Common myeloid progenitor, CD34-positive (primary cell): ENCODE measurements around the gene MEMO1.
A peak's percentile ranks its signal among the peaks of the same experiment; 100 is the strongest.

ENCODE experiments used
- CTCF ChIA-PET: fragments of 350-600 bp; sonication (Branson Sonifier 250); formaldehyde crosslinking; loops from one replicate; lab custom pipeline; 2021; ENCODE audit warnings: antibody characterized with exemption; lab: Charles Lee
- POLR2A ChIA-PET: fragments of 350-600 bp; sonication (Branson Sonifier 250); formaldehyde crosslinking; loops from one replicate; lab custom pipeline; 2021; ENCODE audit warnings: antibody characterized with exemption; lab: Charles Lee
- DNase-seq, 3 donors: peaks; one replicate each; pipeline versions ENCODE4 v3.0.0 to v3.0.0-alpha.2; 2013
- H3K27ac ChIP-seq, 2 experiments: 1 replicate in 1 of 2; 2 replicates in 1 of 2; pipeline ENCODE4 v1.7.0; 2013; ENCODE audit warnings: inconsistent platforms in 2 of 2, low read length in 2 of 2, mild to moderate bottlenecking in 2 of 2, low read depth in 1 of 2, moderate library complexity in 1 of 2; ENCODE audit not compliant: severe bottlenecking in 2 of 2, insufficient read depth in 1 of 2, poor library complexity in 1 of 2
- H3K27me3 ChIP-seq, 5 experiments: replicated peaks in 2 of 5; 1 replicate in 3 of 5; 2 replicates in 2 of 5; pipeline versions ENCODE4 v1.6.1 to v1.7.0; 2013; ENCODE audit warnings: low read length in 4 of 5, mild to moderate bottlenecking in 2 of 5, moderate library complexity in 2 of 5, inconsistent platforms in 1 of 5; ENCODE audit not compliant: insufficient read depth in 5 of 5, control insufficient read depth in 4 of 5
- H3K36me3 ChIP-seq, 4 experiments: 1 replicate in 2 of 4; 2 replicates in 2 of 4; pipeline versions ENCODE4 v1.6.1 to v1.7.0; 2013; ENCODE audit warnings: low read length in 3 of 4, control low read depth in 1 of 4, mild to moderate bottlenecking in 1 of 4; ENCODE audit not compliant: control insufficient read depth in 4 of 4, insufficient read depth in 4 of 4
- H3K4me1 ChIP-seq, 4 experiments: 1 replicate in 3 of 4; 2 replicates in 1 of 4; pipeline versions ENCODE4 v1.6.1 to v1.7.1; 2013; ENCODE audit warnings: low read length in 3 of 4, mild to moderate bottlenecking in 3 of 4, control low read depth in 1 of 4, inconsistent platforms in 1 of 4, moderate library complexity in 1 of 4; ENCODE audit not compliant: control insufficient read depth in 4 of 4, insufficient read depth in 4 of 4; ENCODE audit errors: control extremely low read depth in 1 of 4
- H3K4me3 ChIP-seq, 7 experiments: 1 replicate in 4 of 7; 2 replicates in 3 of 7; pipeline versions ENCODE4 v1.5.1 to v1.7.0; 2013; ENCODE audit warnings: mild to moderate bottlenecking in 7 of 7, low read length in 6 of 7, moderate library complexity in 6 of 7, inconsistent platforms in 2 of 7, low read depth in 2 of 7, control low read depth in 1 of 7; ENCODE audit not compliant: insufficient read depth in 4 of 7, control insufficient read depth in 1 of 7; ENCODE audit errors: extremely low read depth in 1 of 7
- H3K9me3 ChIP-seq, 5 experiments: 1 replicate in 4 of 5; 2 replicates in 1 of 5; pipeline versions ENCODE4 v1.6.1 to v1.7.1; 2013; ENCODE audit warnings: low read length in 4 of 5, mild to moderate bottlenecking in 2 of 5, inconsistent platforms in 1 of 5, low read depth in 1 of 5, moderate library complexity in 1 of 5; ENCODE audit not compliant: control insufficient read depth in 4 of 5, insufficient read depth in 2 of 5; ENCODE audit errors: control extremely low read depth in 1 of 5
- WGBS: methylation state at CpG from one replicate; pipeline ENCODE4 v1.1.5; 2013; ENCODE audit not compliant: insufficient coverage; 5-methylcytosine and 5-hydroxymethylcytosine counted together

The MEMO1 gene

GRCh38 chr2:31889044-31889443 lies 121.8 kb downstream of the MEMO1 start:
- H3K27ac ChIP-seq, result no peak overlapping the region

DNA sequence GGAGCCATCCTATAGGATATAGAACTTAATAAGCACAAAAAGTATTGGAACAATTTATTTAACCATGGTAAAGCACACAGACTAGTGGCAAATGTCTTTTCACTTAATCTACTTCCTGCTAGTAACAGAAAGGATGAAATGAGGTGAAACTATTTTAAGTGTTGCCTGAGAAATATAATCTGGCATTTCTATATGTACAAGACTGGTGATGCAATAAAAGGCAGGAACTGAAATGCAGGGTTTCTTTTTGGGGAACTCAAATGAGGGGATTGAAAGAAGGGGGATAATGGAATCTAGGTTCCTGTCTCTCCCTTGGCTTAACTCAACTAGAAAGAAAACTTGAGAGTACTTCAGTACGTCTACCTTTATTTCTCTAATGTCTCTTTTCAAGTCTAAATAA lies 122.3 kb downstream of the MEMO1 start:
- POLR2A ChIA-PET, result no interaction called here
- no peaks in the 10 kb centered on the region for H3K27me3 ChIP-seq
- H3K36me3 ChIP-seq, result peaks cover 0 to 12% (median 8%) of the 10 kb centered on the region in 4 experiments
- no peak overlapping the region for H3K4me3 ChIP-seq
- DNase-seq, result peak in 2 of 3 donors; percentile 28 to 40
- CTCF ChIA-PET, result no interaction called here
- no CpG with 5 or more reads among the region's 1 CpG for WGBS
- no peaks in the 10 kb centered on the region for H3K9me3 ChIP-seq
- H3K27ac ChIP-seq, result no peak overlapping the region
- H3K4me1 ChIP-seq, result peaks cover 3 to 34% (median 13%) of the 10 kb centered on the region in 4 experiments

More at GRCh38 chr2:31889044-31889443, 121.8 kb downstream of the MEMO1 start:
- DNase-seq, result no peak
- Histone ChIP-seq H3K27me3 (no peaks in the 10 kb centered on the region), H3K36me3 (peaks cover 0 to 12% (median 8%) of the 10 kb centered on the region in 4 experiments), H3K4me1 (peaks cover 3 to 39% (median 15%) of the 10 kb centered on the region in 4 experiments), H3K9me3 (no peaks in the 10 kb centered on the region), H3K4me3 (no peak overlapping the region)
- ChIA-PET CTCF (interaction anchor here (0.6 to 1.8 kb wide), 2 partner anchors 10 to 256 kb away, joined by 3 to 4 read pairs; no protein-coding TSS in a partner anchor), POLR2A (no interaction called here)

DNA sequence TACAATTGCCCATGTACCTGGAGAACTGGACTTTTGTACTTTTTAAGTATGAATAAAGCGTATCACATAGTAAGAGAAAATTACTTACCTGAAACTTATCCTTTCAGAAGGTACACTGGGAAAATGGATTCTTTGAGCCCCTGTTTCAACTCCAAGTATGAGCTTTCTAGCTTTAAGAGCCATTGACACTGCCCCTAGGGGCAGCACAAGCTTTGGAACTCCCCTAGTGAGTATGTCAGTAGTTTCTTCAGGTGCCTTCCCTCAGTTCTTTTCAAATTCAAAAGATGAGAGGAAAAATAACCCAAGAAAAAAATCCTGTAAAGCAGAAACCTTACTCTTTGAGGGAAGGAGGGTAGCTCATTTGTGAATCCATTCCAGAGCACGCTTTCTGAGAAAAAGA lies 124.1 kb downstream of the MEMO1 start:
- no CpG with 5 or more reads among the region's 2 CpGs for WGBS
- no peaks in the 10 kb centered on the region for H3K9me3 ChIP-seq
- H3K27ac ChIP-seq, result no peak overlapping the region
- H3K4me3 ChIP-seq, result no peak overlapping the region
- H3K27me3 ChIP-seq, result no peaks in the 10 kb centered on the region
- CTCF ChIA-PET, result interaction anchor here (0.7 to 1.8 kb wide), 8 partner anchors 11 to 279 kb away, joined by 3 to 5 read pairs (median 3); partner anchors contain the start of genes MEMO1 and SLC30A6
- POLR2A ChIA-PET, result interaction anchor here (0.6 kb wide), 1 partner anchor 1591 kb away, joined by 3 read pairs; no protein-coding TSS in a partner anchor
- H3K4me1 ChIP-seq, result peaks cover 3 to 19% (median 7%) of the 10 kb centered on the region in 4 experiments
- H3K36me3 ChIP-seq, result peaks cover 0 to 12% (median 10%) of the 10 kb centered on the region in 4 experiments
- peak; percentile 42 to 66 (median 64) for DNase-seq

DNA sequence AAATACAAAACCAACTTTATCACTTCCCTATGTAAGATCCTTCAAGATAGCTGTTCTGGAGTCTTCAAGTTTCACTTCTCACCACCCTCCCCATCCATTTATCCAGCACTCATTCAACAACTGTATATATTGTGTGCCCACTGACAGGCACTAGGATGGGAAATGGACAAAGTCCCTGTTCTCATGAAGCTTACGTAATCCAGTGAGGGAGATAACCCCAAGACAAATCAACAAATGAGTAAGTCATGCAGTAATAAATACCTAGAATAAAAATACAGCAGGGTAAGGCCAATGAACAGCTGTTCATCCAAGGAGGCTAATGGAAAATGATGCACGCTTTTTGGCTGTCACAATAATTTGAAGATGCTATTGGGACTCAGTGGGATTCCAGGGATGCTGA lies 133.8 kb downstream of the MEMO1 start:
- Histone ChIP-seq H3K36me3 (peaks cover 3 to 12% (median 9%) of the 10 kb centered on the region in 4 experiments), H3K4me1 (no peaks in the 10 kb centered on the region), H3K4me3 (no peak overlapping the region), H3K9me3 (no peaks in the 10 kb centered on the region), H3K27ac (no peak overlapping the region), H3K27me3 (no peaks in the 10 kb centered on the region)
- DNase-seq, result no peak
- ChIA-PET CTCF (interaction anchor here (0.9 kb wide), 1 partner anchor 12 kb away, joined by 3 read pairs; no protein-coding TSS in a partner anchor), POLR2A (no interaction called here)
- WGBS, result no CpG with 5 or more reads among the region's 2 CpGs

GRCh38 chr2:31874071-31874470 lies 136.7 kb downstream of the MEMO1 start:
- WGBS, result no CpG with 5 or more reads among the region's 2 CpGs
- POLR2A ChIA-PET, result no interaction called here

GRCh38 chr2:31865215-31865614 lies 145.6 kb downstream of the MEMO1 start:
- Histone ChIP-seq H3K27me3 (no peaks in the 10 kb centered on the region), H3K27ac (no peak overlapping the region), H3K36me3 (peaks cover 0 to 4% (median 3%) of the 10 kb centered on the region in 4 experiments), H3K9me3 (no peaks in the 10 kb centered on the region), H3K4me1 (no peaks in the 10 kb centered on the region), H3K4me3 (no peak overlapping the region)
- no peak for DNase-seq
- CTCF ChIA-PET, result interaction anchor here (1.1 kb wide), 1 partner anchor 12 kb away, joined by 3 read pairs; no protein-coding TSS in a partner anchor
- POLR2A ChIA-PET, result no interaction called here

More at GRCh38 chr2:31874071-31874470, 136.7 kb downstream of the MEMO1 start:
- H3K9me3 ChIP-seq, result no peaks in the 10 kb centered on the region
- no peak overlapping the region for H3K27ac ChIP-seq
- CTCF ChIA-PET, result no interaction called here
- no peaks in the 10 kb centered on the region for H3K4me1 ChIP-seq
- DNase-seq, result no peak
- H3K36me3 ChIP-seq, result peaks cover 0 to 7% (median 4%) of the 10 kb centered on the region in 4 experiments
- no peaks in the 10 kb centered on the region for H3K27me3 ChIP-seq
- H3K4me3 ChIP-seq, result no peak overlapping the region

GRCh38 chr2:31863867-31864266 lies 146.9 kb downstream of the MEMO1 start:
- 86% methylated on average over 1 of the region's 3 CpGs for WGBS
- Histone ChIP-seq H3K27ac (no peak overlapping the region), H3K4me3 (no peak overlapping the region), H3K27me3 (no peaks in the 10 kb centered on the region), H3K9me3 (no peaks in the 10 kb centered on the region), H3K36me3 (peaks cover 0 to 4% (median 3%) of the 10 kb centered on the region in 4 experiments), H3K4me1 (no peaks in the 10 kb centered on the region)
- ChIA-PET CTCF (no interaction called here), POLR2A (no interaction called here)
- DNase-seq, result no peak
